NCI-H774 (cell line): ENCODE measurements around the gene BRD7.

Experiments used
- DNase-seq: peaks from one replicate; lab custom pipeline; 2025; lab: John Stamatoyannopoulos, UW

BRD7 gene

GRCh38 chr16:50389900-50390299 is 21.1 kb upstream of the BRD7 start:
- no peak for DNase-seq

GRCh38 chr16:50388496-50388895 is 19.7 kb upstream of the BRD7 start:
- no peak for DNase-seq

- DNase-seq, result no peak
These were observed 18.0 kb upstream of the BRD7 start for GRCh38 chr16:50386774-50387173.

DNA sequence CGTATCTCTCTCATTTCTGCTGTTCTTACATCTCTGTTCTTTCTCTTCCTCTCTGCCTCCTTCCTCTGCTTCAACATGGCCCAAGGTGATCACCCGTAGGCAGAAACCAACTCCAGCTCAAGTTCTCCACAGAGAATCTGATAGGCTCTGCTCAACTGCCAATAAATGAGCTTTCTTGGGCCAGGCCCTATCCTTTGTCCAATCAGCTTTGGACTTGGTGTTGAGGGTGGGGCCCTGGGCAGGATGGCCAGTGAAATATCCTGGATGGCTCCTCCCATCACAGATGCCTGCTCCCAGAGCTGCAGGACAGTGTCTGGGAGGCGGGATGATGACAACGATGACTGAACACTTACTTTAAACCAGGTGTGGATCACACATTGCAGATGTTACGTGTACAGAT is 17.4 kb upstream of the BRD7 start:
- DNase-seq, result no peak

- DNase-seq, result no peak
These were observed 15.8 kb upstream of the BRD7 start for GRCh38 chr16:50384500-50385135.

DNA sequence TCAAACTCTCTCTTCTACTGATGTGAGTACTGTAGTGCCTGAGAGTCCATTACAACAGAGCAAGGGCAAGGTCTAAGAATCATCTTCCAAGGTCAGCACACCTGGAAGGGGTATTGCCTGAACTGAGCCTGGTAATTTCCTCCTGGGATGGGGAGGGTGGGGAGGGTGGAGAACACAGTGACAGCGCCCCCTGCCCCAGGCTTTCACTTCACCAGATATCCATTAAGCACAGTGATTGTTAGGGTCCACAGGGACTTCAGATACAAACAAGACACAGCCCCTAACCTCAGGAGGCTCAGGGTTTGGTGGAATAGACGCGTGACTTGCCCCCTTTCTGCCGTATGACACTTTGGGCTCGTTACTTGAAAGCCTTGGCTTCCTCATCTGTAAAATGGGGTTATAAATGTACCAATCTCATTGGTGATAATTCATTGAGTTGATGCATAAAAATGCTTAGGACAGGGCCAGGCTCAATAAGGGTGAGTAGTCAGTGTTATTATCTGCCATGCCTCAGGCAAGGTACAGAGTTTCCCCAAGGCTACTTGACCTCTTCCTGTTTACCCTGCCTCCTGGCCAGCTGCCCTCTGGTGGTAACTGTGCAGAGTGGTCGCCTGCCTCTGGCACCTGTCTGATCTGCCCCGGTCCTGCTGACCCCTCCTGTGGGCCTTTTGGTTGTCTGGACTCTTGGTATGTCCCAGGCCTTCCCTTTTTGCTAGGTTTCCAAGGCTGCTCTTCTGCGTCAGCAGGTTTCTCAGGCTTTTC is 13.1 kb upstream of the BRD7 start:
- DNase-seq, result no peak

DNA sequence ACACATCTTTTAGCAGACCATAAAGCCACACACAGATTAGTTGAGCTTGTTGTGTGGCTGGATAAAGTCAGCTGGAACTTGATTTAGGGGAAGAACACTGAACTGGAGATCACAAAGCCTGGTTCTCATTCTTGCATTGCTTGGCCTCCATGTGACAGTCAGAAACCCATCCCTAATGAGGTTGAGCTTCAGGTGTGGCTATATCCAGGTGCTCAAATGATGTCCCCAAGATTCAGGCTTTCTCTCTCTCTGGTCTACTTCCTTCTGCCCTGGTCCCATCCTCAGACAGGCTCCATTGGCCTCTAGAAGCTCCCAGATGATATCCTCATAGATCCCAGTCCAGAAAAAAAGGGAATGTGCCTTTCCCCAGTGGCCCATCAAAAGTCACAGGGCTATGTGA is 9.6 kb upstream of the BRD7 start:
- DNase-seq, result no peak

DNA sequence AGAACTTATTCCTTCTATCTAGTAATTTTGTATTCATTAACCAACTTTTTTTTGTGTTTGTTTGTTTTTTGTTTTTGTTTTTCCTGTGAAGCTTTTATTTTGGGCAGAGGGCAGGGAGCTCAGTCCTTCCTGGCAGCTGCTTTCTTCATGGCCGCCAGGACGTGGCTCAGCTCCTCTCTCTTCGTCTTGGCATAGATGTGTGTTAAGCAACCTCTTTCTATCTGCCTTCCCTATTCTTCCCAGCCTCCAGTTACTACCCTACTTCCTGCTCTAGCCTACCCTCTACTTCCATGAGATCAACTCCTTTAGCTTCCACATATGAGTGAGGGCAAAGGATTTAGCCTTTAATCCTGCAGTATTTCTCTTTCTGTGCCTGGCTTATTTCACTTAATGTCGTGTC is 8.2 kb upstream of the BRD7 start:
- DNase-seq, result no peak

DNA sequence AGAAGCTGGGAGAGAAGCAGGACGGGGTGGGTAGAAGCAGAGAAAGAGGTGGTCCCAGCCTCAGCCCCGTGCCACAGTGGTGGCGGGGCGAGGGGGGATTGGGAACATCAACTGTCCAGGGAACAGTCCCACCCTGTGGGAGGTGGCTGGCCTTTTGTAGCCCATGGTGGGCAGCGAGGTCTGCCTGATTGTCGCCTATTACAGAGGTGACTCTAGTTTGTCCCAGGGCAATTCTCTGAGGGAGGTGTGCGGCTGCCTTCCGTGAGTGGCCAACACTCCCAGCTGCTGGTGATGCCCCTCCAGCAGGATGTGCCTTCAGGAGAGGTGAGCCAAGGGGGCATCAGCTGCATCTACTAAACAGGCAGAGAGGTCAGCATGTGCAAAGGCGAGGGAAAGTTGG is 5.0 kb upstream of the BRD7 start:
- no peak for DNase-seq

DNA sequence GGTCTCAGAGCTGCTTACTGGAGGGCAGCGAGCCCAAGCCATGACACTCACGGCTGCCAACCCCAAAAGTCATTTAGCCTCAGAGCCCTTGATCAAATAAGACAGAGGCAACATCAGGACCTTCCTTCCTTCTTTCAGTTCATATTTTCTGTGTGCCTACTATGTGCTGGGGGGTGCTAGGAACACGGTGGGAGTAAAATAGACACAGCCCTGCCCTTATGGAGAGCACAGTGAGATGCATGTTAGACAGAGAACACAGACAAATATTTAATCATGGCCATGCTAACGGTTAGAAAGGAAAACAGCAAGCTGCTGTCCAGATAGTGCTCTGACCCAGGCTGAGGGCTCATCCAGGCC is 4.5 kb upstream of the BRD7 start:
- no peak for DNase-seq

DNA sequence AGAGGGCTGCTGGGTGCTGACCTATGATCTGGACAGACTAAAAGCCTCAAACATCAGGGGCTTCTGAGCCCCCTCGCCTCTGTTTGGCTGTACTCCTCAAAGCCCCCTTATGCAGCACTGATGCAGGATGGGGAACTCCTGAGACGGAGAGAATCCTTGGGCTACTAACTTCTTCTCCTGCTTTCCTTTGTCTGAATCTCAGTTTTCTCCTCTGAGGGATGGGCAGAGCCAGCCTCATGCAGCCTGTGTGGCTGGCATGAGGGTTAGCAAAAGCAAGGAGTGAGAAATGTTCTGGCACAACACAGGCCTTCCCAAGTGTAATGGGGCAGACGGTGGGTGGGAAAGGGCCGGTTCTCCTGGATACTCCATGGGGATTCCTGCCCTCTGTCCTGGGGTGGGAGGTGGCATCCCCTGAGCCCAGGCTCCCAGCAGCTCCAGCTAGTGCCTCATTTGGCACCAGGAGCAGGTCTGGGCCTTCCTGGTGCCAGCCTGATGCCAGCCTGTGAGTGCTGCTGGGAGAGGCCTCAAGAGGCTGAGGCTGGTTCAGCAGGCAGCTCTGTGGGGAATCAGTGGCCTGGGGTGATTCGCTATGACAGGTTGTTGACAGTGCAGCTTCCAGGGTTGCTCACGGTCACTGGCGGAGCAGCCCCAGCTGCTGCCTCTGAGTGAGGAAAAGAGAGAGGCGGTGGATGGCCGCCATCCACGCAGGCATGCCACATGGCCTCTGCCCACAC is 4.0 kb upstream of the BRD7 start:
- no peak for DNase-seq

- DNase-seq, result no peak
These were observed 3.3 kb upstream of the BRD7 start for GRCh38 chr16:50371936-50372595.

- no peak for DNase-seq
These were observed 2.4 kb upstream of the BRD7 start for GRCh38 chr16:50371036-50371716.

GRCh38 chr16:50369133-50369804 is 481 bp upstream of the BRD7 start:
- DNase-seq, result no peak

DNA sequence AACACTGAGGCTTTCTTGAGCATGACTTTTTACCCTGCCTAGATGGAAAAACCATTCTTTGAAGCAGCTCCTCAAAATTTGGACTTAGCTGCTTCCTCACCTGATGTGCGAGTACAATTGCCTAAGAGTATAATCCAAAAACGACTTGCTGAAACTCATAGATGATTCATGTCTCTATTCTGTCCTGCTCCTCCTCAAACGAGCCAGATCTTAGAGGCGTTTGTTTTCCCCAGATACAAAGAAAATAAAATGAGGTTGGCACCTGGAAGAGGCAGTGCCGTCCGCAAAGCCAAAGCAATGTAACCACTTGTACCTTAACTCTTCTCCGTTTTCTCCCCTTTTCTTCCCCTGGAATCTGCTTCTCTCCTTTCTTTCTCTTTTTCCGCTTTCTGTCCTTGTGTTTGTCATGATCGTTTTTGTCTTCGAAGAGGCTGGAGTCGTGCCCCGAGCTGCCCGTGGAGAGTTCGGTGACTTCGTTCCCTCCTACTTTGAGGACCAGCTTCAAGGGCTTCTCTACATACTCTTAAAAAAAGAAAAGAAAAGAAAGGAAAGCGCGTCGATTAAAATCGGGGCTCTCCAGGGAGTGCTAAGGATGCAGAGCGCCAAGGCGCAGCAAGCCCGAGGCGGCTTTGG is 895 bp downstream of the BRD7 start:
- DNase-seq, result no peak

DNA sequence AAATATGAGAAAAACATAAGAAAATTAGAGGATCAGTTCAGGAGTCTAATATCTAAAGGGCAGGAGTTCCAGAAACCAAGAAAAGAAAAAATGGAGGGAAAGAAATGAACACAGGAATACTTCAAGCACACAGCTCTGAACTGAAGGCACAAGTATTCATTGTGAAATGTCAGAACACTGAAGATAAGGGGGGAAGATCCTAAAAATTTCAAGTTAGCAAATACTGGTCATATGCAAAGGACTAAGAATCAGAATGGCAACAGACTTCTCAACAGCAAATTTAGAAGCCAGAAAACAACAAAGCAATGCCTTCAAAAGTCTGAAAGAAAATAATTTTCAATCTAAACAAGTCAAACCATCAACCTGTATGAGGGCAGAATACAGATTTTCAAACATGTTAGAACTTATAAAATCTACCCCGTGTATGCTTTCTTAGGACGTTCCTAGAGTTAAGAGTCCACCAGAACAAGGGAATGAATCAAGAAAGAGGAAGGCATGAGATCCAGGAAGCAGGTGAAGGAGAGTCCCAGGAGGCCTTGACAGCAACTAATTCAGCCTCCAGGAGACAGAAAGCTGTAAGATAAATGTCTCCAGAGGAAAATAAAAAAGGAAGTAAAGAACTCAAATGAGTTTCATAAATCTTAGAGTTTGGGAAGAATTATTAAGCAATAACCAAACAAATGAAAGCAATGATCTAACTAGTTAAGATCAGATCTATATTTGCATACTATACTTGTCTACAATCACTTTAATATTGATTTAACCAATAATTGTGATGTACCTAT is 2.8 kb downstream of the BRD7 start:
- no peak for DNase-seq

DNA sequence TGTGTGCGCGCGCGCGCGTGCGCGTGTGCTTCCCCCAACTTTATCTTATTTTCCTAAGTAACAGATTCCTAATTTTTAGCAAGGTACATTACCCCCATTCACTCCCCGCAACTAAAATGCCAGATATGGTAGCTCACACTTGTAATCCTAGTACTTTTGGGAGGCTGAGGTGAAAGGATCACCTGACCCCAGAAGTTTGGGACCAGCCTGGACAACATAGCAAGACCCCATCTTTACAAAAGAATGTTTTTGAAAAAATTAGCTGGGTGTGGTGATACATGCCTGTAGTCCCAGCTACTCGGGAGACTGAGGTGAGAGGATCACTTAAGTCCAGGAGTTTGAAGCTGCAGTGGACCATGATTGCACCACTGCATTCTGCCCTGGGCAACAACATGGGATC is 5.1 kb downstream of the BRD7 start:
- no peak for DNase-seq

- no peak for DNase-seq
These were observed 8.0 kb downstream of the BRD7 start for GRCh38 chr16:50360779-50361178.

DNA sequence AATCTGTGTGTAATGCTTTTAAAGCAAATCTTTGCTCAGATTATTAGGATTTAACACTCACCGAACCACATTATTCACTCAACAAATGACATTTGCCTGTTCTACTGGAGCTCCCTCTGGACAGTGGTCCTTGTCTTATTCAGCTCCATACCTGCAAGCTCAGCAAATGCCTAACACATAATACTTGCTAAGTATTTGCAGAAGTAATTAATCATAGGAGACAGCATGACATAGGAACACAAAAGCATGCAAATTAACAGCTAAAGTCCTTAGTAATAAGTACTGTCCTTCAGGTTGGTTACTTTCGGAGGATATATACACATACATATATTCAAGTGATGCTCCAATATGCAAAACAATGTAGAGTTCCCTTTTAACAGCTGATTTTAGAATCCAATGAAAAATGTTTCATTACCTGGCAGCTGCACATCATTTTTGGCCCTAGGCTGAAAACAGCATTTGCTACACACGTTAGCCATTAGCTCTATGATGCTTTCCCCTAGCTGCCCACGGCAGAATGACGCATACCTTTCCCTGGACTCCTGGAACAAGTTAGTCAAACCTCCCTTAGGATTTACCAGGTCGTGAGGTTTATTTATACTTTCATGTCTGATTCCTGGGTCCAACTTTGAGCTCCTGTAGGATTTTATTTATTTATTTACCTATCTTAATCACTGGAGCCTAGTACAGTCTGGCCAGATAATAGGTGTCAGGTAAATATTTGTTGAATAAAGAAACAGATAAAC is 8.6 kb downstream of the BRD7 start:
- DNase-seq, result no peak

DNA sequence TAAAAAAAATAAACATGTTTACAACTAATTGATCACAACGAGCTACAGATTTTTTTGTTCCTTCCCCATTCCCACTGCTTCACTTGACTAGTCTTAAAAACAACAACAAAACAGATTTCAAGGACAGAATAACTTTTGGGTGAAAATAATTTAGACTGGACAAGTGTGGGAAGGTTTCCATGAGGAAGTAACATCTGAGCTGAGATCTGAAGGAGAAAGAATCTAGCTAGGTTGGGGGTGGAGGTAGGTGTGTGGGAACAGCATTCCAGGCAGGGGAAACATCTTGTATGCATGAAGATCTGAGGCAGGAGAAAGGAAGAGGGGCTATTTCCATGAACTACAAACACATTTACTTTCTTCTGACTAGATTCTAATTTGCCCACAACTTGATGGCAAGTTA is 9.2 kb downstream of the BRD7 start:
- DNase-seq, result no peak
